H1 (cell line): ENCODE results near the gene ALDH3B1. TPM values are rescaled to one million over a fixed set of nuclear protein-coding genes. Genes with fewer than 3 reads are reported as not detected.

ENCODE experiments used
- BCL11A ChIP-seq, 2 experiments: IDR thresholded peaks; one replicate each; pipeline ENCODE4 v1.6.1; 2011; ENCODE audit warnings: low read depth in 2 of 2, low read length in 2 of 2, mild to moderate bottlenecking in 2 of 2
- KDM5A ChIP-seq: fragments of 200-600 bp; IDR thresholded peaks from 2 replicates; pipeline ENCODE4 v1.7.1; 2012; ENCODE audit warnings: mild to moderate bottlenecking, low read length, inconsistent platforms, mixed read lengths
- polyA plus RNA-seq, 7 experiments: library from polyadenylated mRNA; depleted of rRNA in 3 of 7; stranded (reverse) in 5 of 7; unstranded in 2 of 7; fragments of >200 nt in 5 of 7; fragments of 200-250 nt in 2 of 7; gene quantifications; 1 replicate in 5 of 7; 2 replicates in 1 of 7; 4 replicates in 1 of 7; pipeline versions ENCODE4 v1.2.1 to v1.2.3, GENCODE V29; 2011 to 2013; ENCODE audit warnings: missing spikeins in 2 of 7, mixed read lengths in 2 of 7
- total RNA-seq: library from RNA; stranded (reverse); fragmentation: NEBNext Ultra II Directional; extraction: Animal tissue kit (Norgen Biotek cat#: 25700); gene quantifications from 2 replicates; pipeline ENCODE4 v1.2.1, GENCODE V29; 2021

Gene ALDH3B1
- total and polyA plus RNA-seq, 2 of the 8 experiments (the other 6 are each of a cell fraction or from before 2014, with no cell fraction given), result 0.32 to 0.47 TPM

DNA sequence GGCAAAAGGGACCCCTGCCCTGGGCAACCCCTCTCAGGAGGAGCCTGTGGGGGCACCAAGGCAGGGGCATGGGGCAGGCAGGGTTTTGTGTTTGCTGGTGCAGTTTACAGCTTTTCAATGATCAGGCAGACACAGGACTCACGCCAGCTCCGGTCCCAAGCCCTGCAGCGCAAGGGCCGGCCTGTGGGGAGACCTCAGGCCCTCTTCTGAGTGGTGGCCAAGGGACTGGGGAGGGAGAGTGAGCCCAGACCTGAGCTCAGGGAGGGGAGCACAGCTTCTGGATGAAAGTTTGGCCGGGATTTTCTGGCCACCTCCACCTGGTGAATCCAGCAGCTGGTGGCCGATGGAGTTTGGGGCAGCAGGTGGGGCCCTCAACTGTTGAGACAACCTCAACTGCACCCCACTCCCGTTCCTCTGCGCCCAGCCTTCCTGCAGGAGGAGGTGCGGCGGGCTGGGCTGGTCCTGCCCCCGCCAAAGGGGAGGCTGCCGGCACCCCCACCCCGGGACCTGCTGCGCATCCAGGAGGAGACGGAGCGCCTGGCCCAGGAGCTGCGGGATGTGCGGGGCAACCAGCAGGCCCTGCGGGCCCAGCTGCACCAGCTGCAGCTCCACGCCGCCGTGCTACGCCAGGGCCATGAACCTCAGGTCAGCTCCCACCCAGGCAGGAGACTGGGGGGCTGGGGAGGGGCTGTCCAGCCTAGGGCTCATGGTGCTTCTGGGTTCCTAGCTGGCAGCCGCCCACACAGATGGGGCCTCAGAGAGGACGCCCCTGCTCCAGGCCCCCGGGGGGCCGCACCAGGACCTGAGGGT lies 32.3 kb downstream of the ALDH3B1 start (continued):
- TF ChIP-seq BCL11A (IDR thresholded peaks at IDR 0.05; ENCODE audit: low read depth in 2 of 2, low read length in 2 of 2), result no peak
- TF ChIP-seq KDM5A, result no peak
